DOHH2 (cell line): ENCODE results near the gene SENP8.

Experiments used
- EZH2phosphoT487 ChIP-seq: fragments of 200-600 bp; sonication (generic); IDR thresholded peaks from 2 replicates; pipeline ENCODE4 v1.6.1; 2017; ENCODE audit warnings: borderline replicate concordance, mild to moderate bottlenecking, antibody characterized with exemption, low read length, moderate library complexity, mixed read lengths
- TF ChIP-seq, protein P1 (sequence below): fragments of 200-600 bp; sonication (generic); IDR thresholded peaks from one replicate; pipeline ENCODE4 v1.5.1; 2014; ENCODE audit warnings: antibody characterized with exemption, mild to moderate bottlenecking, low read depth, low read length; ENCODE audit not compliant: poor library complexity, severe bottlenecking

- TF ChIP-seq EZH2phosphoT487, result no peak
- TF ChIP-seq, protein P1, sequence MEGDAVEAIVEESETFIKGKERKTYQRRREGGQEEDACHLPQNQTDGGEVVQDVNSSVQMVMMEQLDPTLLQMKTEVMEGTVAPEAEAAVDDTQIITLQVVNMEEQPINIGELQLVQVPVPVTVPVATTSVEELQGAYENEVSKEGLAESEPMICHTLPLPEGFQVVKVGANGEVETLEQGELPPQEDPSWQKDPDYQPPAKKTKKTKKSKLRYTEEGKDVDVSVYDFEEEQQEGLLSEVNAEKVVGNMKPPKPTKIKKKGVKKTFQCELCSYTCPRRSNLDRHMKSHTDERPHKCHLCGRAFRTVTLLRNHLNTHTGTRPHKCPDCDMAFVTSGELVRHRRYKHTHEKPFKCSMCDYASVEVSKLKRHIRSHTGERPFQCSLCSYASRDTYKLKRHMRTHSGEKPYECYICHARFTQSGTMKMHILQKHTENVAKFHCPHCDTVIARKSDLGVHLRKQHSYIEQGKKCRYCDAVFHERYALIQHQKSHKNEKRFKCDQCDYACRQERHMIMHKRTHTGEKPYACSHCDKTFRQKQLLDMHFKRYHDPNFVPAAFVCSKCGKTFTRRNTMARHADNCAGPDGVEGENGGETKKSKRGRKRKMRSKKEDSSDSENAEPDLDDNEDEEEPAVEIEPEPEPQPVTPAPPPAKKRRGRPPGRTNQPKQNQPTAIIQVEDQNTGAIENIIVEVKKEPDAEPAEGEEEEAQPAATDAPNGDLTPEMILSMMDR, result no peak
Measured at GRCh38 chr15:72176159-72176558, 58.0 kb downstream of the SENP8 start.
